ENCODE measurements around the gene SBSN.

- TF ChIP-seq TAF1 (IDR thresholded peaks at IDR 0.05; ENCODE audit: low read depth), result no peak
- no peak for TF ChIP-seq YY1 (IDR thresholded peaks at IDR 0.05; ENCODE audit: low read depth)
- TF ChIP-seq RAD21 (IDR thresholded peaks at IDR 0.05; ENCODE audit: low read depth), result no peak
- TF ChIP-seq REST (IDR thresholded peaks at IDR 0.05; ENCODE audit: low read depth), result no peak
- no peak for TF ChIP-seq CREB1 (IDR thresholded peaks at IDR 0.05; ENCODE audit: low read depth)
- TF ChIP-seq EP300 (IDR thresholded peaks at IDR 0.05; ENCODE audit: borderline replicate concordance), result no peak
- TF ChIP-seq EGR1 (IDR thresholded peaks at IDR 0.05), result no peak
These were observed 43.4 kb upstream of the SBSN start for GRCh38 chr19:35571406-35571965.
